NCI-H446 (cell line): ENCODE measurements around the gene KRT25.

Experiments
- DNase-seq, 2 experiments: peaks; one replicate each; lab custom pipeline; 2025; lab: John Stamatoyannopoulos, UW

Gene KRT25, protein sequence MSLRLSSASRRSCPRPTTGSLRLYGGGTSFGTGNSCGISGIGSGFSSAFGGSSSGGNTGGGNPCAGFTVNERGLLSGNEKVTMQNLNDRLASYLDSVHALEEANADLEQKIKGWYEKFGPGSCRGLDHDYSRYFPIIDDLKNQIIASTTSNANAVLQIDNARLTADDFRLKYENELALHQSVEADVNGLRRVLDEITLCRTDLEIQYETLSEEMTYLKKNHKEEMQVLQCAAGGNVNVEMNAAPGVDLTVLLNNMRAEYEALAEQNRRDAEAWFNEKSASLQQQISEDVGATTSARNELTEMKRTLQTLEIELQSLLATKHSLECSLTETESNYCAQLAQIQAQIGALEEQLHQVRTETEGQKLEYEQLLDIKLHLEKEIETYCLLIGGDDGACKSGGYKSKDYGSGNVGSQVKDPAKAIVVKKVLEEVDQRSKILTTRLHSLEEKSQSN

DNA sequence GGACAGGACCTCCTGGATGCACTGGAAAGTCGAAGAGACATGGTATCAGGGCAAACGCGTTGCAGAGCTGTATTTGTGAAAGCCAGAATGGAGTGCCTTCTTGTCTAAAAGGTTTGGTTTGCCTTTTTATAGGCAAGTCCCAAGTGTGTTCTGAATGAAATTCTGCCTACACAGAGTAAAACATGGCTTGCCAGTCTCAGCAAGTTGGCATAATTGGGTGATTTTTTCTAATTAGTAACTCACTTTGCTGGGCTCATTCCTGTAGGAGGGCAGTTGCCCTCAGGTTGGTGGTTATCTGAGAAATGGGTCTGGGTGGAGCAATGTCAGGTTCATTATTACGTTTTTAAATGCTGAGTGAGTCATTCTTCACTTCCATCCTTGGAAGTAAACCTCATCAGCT, at the start of gene KRT25:
TSS of gene KRT25 (minus strand) at position 101 of the 400 bp plus-strand sequence. CDS start at position 41, 60 bp downstream.
- no peak for DNase-seq

DNA sequence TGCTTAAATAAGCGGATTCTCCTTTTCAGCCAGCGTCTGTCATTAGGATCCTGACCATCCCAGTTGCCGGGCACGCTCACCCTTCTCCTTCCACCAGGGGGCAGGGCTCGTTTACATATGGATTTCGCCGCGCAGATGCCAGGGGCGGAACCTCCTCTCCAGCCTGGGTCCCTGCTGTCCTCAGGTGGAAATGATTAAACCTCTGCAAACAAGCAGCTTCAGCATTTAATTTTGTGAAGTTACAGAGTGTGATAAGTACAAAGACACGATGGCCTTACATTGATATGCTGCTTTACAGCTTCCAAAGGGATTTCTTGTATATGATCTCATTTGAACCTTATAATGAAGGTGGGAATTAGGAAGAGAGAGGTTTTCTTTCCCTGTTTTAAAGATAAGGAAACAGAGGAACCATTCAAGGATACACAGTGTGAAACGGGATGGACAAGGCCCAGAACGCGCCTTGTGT, 48.5 kb upstream of the KRT25 start:
- peak; percentile 16 to 69 for DNase-seq

DNA sequence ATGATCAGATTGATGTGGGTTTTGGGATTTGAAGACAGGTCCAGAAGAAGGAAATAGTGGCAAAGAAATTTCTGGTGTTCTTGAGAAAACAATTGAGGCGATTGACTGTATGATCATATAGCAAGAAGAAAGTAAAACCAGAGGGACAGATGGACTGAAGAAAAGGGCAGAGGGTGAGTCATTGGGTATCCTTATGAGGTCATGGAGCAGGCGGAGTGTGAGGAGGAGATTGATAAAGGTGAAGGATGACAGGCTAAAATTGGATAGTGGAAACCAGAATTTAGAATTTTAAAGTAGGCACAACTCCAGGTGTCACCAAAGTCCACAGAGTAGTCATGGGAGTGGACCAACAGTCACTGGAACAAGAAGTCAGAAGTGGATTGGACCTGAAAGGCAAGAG, 46.0 kb upstream of the KRT25 start:
- DNase-seq = no peak

DNA sequence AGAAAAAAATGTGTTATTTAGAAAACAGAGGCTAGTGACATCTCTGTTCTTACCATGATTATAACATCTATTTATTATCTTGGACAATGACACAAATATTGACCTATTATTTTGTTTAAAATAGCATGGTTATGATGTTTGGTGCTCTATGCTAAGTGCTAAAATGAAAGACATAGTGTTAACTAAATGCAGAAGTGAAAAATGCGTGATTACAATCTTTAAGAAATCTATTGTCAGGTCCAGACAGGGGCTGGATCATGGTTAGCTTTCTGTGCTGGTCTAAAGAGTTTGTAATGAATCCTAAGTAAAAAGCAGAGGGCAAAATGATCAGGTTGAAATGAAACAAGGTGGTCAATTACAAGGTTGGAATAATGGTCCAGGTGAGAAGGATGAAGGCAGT, 45.2 kb upstream of the KRT25 start:
- DNase-seq = no peak

DNA sequence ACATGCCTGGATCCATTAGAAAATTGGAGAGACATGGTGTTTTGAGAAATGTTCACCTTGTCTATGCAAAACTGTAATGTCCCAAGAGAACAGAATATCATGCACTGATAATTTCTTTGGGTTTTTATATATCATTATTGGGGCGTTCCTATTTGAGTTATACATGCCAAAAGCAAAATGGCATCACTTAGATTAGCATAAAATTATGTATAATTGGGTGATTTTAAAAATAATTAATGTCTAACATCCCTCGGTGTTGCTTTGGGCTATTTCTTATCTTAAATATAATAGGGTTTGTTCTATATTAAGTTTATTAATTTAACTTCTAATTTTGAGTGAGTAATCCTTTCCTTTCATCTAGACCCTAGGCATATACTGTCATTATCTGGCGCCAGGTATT, 44.7 kb upstream of the KRT25 start, which contains the start of gene KRT28:
TSS of gene KRT28 (minus strand) at position 101 of the 400 bp plus-strand sequence. CDS start at position 35, 66 bp downstream.
- DNase-seq = no peak

DNA sequence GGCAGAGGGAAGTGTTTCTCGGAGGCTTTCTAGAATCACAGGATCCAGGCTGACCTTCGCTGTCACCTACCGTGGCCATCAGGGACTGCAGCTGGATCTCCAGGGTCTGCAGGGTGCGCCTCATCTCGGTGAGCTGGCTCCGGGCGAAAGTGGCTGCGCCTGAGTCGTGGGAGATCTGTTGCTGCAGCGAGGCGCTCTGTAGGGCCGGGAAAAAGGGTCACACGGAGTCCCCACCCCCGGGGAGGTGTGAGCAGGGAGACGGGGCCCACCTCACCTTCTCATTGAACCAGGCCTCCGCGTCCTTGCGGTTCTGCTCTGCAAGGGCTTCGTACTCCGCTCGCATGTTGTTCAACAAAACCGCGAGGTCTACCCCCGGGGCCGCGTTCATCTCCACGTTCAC, 41.7 kb upstream of the KRT25 start:
- DNase-seq = no peak

DNA sequence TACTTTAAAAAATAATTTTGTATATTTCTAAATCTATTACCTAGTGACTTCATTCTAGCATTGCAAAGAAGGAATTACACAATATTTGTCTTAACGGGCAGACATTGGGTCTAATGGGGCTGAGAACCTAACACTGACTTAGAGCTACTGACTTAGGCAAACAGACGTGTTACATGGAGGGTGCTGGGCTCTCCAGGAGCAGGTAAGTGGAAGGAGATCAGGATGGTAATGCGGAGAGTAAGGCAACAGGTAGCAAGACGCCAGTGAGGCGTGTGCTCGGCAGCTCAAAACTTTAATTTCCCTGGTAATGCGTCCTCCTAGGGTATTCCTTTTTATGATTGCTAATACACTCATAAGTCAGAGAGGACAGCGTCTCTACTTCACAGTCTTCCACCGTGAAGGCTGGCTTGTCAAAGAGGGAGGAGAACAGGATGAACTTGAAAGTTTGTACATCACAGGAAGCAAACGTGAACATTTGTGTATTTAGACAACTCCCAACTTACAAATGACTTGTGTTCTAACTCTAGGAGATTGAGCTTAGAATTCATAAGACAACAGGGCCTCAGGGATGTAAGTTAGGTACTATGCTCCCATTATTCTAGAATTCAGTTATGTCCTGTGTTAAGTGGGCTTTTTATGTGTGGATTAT, 40.0 kb upstream of the KRT25 start:
- DNase-seq = no peak

DNA sequence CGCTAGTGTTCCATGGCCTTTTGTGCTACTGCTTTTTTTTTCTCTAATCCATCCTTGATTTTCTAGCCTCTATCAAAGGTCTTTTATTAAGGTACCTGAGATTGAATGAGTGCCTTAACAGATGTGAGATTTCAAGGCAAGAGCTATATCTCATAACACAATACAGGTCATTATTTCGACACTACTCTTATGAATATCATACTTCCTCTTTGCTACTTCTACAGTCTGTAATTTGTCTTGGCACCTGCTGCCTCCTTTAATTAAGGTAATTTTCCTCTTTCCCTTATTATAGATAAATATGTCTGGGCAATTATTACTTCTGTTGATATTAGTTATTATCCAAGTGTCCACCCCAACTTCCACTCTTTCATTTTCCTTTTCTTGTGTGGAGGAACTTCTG, 39.3 kb upstream of the KRT25 start:
- DNase-seq = no peak

DNA sequence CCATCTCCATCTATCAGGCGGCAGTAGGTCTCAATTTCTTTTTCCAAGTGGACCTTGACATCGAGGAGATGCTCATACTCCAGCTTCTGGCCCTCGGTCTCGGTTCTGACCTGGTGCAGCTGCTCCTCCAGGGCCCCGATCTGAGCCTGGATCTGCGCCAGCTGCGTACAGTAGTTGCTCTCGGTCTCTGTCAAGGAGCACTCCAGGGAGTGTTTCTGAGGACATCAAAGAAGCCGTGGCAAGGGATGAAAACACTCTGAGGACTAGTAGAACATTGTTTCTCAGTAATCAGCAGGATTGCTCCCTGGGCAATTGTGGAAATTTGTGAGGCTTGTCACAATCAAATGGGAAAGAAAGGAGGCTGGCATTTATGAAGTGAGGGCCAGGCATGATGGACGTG, 38.7 kb upstream of the KRT25 start:
- no peak for DNase-seq

DNA sequence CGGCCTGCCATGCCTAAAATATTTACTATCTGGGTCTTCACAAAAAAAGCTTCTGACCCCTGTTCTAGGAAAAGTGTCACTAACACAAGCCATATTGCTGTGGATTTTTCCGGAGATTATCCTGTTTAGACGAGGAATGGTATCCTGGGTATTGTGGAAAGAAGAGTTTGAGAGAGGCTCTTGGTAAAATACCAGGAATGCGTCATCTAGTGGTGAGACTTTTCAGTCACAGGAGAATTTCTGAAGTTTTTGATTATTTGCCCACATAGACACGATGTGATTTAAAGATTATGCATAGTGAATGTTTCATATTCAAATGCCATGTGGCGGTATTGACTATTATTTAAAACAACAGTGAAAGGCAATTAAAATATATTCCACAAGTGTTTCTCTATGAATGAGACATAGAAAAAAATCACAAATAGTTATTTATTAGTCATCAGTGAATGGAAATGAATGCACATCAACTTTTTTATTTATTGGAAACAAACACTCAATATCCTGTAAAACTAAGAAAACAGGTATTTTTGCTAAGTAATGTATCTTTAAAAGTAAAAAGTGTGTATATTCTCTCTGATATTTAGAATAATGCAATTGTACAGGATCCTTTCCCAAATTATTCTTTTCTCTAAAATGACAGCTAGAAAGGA, 36.8 kb upstream of the KRT25 start:
- peak in 1 of 2 experiments; percentile 8 for DNase-seq

DNA sequence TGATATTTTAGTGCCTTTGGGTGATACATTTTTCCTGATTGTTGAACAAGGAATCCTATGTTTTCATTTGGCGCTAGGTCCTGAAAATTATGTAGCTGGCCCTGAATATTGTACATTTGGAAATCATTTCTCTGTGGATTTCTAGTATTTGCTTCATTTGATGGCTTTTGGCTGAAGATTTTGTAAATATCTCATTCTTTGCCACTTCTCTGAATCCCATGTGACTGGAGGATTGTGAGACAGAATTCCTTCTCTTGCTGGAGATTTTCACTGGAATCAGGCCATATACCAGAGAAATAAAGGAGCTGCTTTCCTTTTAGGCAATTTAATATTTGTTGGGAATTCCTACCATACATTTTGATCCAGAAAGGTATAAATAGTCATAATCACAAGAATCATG, 36.0 kb upstream of the KRT25 start:
- no peak for DNase-seq

DNA sequence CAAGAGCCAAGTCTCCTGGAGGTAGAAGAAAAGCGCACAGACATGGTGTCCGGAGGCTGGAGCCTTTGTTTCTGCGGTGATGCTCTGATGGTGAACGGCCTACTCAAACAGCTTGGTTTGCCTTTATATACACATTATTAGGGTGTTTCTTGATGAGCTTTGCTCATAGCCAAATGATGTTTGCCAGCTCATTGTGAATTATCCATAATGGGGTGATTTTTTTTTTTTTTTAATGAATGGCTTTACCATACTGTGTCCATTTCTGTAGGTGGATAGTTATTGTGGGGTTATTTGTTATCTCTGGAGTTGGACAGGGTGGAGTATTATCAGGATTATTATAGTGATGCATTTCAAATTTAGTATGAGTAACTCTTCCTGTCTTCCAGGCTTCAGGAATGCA, 27.3 kb upstream of the KRT25 start, which contains the start of gene KRT27:
TSS of gene KRT27 (minus strand) at position 101 of the 400 bp plus-strand sequence. CDS start at position 44, 57 bp downstream.
- DNase-seq = no peak

DNA sequence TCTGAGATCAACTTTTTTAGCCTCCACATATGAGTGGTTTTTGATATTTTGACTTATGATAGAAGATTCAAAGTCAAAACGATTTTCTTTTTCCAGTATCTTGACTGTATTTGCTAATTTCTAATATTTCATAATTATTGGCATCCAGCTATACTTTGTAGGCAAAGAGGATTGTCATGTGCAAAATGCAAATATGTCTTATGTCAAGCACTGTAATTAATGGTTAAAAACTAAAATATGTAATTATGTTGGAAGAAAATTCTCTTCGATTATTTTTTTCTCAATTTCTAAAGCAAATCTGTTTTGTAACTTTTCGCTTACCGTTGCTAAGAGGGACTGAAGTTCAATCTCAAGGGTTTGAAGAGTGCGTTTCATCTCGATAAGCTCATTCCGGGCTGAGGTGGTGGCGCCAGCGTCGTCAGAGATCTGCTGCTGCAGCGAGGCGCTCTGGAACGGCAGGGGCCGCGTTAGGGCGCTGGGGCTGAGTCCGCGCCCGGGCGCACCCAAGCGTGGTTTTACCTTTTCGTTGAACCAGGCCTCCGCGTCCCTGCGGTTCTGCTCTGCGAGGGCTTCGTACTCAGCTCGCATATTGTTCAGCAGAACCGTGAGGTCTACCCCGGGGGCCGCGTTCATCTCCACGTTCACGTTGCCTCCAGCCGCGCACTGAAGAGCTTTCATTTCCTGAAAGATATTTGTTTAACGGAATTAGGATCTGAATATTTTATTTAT, 24.2 kb upstream of the KRT25 start:
- DNase-seq = no peak

DNA sequence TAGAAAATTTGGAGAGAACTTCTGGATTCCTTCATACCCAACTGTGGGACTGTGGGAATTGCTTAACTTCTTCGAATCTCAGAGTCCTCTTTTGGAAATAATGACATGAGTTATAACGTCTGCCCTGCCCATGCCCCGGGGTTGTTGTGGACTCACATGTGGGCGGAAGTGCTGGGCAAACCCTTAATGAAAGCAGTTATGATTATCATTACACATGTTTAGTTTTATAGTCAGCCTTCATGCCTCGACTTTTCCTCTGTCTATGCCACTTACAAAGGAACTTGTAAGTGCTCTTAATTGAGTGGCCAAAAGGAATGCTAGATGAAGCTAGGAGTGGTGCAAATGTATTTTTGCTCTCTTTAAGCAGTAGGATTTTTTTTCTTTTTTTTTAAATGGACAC, 23.3 kb upstream of the KRT25 start:
- DNase-seq = no peak

DNA sequence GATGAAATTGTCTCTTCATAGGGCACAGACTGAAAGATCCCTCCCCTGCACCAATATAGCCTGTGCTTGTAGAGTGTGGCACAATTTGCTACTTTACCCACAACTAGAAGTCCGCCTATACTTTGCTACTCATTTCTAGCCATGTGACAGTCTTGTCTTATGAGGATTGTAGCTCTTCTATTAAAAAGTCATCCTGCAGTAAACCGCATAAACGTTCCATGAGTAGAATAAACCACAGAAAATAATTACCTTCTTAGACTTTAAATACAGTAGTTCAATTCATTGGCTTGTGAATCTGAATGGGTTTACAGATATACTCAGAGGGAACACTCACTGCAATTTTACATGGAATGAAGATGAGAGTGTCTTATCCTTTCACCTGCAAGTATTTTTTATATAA, 22.8 kb upstream of the KRT25 start:
- no peak for DNase-seq

DNA sequence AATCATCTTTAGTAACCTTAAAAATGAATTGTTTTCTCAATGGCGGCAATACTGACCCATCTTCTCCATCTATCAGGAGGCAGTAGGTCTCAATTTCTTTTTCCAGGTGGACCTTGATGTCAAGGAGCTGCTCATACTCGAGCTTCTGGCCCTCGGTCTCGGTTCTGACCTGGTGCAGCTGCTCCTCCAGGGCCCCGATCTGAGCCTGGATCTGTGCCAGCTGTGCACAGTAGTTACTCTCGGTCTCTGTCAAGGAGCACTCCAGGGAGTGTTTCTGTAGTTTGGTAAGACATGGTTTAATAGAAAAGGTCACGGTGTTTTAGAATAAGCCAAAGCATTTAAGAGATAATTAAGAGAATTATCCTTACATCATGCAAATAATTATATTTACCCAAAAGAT, 22.3 kb upstream of the KRT25 start:
- no peak for DNase-seq

DNA sequence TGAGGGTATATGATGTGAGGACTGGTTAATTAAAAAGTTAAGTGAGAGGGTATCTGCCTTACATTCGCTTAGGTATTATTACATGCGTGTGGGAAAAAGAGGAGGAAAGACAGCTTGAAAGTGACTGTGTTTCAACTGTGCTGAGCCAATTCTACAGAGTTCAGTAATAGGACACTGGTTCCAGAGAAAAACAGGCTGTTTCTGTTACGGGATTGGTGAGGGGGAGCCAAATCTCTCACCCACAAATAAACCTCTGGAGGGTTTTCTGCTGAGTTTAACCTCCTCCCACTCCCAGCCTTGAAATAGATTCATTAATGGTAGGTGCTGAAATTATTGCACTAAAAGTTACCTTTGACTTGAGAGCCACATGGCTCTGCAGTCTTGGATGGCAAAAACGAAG, 20.8 kb upstream of the KRT25 start:
- DNase-seq = no peak

DNA sequence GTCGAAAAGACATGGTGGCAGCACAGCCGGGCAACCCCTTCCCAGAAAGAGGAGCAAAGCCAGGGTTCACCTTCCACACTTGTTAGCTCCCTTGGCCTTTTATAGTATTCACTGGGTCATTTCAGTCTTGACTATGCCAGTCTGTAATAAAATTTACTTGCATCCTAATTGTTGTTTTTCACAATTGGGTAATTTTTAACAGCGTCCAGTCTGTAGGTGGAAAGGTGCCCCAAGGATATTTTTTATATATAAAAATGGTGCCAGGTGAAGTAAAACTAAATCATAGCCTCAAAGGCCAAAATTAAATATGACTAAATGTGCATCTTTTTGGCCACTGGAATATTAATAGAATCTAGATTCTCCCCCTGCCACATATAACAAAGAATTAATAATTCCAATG, 17.0 kb upstream of the KRT25 start, which contains the start of gene KRT26:
TSS of gene KRT26 (minus strand) at position 101 of the 400 bp plus-strand sequence. CDS start at position 13, 88 bp downstream.
- no peak for DNase-seq

DNA sequence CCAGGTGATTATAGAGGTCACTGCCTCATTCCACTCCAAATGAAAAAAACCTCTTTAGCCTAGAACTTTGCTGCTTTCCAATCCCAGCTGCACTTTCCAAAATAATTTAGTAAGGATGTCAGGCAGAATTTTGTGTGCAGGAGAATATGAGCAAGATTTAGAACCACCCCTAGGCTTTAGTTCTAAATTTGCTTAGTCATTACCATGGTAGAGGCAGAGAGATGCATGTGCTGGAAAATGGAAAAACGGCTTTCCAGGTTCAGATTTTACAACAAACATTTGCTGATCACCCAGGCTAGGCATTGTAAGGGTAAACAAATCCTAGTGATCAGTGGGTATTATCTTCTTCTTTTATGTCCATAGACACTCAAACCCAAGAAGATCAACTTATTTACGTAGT, 10.5 kb upstream of the KRT25 start:
- no peak for DNase-seq

DNA sequence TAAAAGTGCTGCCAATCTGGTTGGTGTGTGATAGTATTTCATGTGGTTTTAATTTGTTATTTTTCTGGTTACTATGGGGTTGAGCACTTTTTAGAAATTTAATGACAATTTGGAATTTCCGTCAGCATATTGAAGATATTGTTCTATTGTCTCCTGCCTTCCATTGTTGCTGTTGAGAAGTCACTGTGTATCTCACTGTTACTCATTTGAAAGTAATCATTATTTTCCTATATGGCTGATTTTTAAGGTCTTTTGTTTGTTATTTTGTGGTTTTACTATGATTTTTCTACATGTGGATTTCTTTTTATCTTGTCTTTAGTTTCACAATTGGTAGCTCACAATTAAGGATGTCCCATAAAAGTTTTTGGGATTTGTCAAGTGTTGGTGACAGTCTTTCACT, 8.6 kb upstream of the KRT25 start:
- no peak for DNase-seq

DNA sequence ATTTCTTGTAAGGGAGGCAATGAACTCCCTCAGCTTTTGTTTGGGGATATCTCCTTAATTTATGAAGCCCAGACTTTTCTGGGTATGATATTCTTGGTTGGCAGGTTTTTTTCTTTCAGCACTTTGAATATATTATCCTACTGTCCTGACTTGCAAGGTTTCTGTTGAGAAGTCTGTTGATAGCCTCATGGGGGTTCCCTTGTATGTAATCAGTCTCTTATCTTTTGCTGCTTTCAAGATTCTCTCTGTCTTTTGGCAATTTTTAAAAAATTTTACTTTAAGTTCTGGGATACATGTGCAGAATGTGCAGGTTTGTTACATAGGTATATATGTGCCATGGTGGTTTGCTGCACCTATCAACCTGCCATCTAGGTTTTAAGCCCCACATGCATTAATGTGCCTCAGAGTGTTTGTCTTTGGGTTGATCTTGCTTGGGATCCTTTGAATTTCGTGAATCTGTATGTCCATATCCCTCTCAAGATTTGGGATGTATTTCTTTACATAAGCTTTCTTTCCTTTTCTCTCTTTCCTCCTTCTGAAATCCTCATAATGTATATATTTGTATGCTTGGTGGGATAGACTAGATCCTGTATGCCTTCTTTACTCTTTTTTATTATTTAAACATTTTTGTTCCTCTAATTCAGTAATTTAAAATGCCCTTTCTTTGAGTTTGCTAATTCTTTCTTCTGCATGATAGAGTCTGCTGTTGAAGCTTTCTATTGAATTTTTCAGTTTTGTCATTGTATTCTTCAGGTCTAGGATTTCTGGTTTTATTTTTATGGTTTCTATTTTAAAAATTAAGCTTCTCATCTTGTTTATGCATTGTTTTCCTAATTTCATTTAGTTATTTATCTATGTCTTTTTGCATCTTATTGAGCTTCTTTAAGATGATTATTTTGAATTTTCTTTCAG, 5.2 kb upstream of the KRT25 start:
- DNase-seq = no peak
